ENCODE measurements around the gene ZNF74.
"Not testable (repeated sequence)": the region's sequence is repeated elsewhere in the genome, so short reads cannot be mapped to it uniquely, and the experiment has no call there.

Gene ZNF74

DNA sequence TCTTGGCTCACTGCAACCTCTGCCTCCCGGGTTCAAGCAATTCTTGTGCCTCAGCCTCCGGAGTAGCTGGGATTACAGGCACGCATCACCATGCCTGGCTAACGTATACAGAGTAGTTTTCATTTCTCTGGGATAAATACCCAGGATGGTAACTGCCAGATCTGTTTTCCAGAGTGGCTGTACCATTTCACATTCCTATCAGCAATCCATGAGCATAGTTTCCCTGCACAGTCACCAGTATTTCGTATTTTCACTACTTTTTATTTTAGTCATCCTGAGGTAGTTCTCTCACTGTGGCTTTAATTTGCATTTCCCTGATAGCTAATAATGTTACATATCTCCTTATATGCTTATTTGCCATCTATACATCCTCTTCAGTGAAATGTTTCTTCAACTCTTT, 54.7 kb downstream of the ZNF74 start:
- no peak for DNase-seq (ENCODE audit: low read depth)

DNA sequence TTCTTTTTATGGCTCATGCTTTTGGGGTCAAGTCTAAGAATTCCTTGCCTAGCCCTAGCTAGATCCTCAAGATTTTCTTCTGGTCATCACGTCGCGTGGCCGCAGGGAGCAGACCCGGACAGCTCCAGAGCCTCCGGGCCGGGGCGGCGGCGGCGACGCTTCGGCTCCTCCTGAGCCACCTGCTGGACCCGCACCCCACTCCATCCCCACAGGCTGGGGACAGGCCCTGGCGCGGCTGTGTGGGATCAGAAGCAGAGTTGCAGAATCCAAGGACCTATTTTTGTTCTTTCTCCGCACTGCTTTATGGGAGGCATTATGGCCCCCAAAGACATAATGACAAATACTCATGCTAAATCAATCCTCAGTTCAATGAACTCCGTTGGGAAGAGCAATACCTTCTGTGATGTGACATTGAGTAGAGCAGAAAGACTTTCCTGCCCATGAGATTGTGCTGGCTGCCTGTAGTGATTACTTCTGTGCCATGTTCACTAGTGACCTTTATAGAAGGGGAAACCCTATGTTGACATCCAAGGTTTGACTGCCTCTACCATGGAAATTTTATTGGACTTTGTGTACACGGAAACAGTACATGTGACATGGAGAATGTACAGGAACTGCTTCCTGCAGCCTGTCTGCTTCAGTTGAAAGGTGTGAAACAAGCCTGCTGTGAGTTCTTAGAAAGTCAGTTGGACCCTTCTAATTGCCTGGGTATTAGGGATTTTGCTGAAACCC, 56.0 kb downstream of the ZNF74 start:
- no peak for DNase-seq (ENCODE audit: low read depth)

GRCh38 chr22:20450551-20450906, 56.6 kb downstream of the ZNF74 start:
- no peak for DNase-seq (ENCODE audit: low read depth)

DNA sequence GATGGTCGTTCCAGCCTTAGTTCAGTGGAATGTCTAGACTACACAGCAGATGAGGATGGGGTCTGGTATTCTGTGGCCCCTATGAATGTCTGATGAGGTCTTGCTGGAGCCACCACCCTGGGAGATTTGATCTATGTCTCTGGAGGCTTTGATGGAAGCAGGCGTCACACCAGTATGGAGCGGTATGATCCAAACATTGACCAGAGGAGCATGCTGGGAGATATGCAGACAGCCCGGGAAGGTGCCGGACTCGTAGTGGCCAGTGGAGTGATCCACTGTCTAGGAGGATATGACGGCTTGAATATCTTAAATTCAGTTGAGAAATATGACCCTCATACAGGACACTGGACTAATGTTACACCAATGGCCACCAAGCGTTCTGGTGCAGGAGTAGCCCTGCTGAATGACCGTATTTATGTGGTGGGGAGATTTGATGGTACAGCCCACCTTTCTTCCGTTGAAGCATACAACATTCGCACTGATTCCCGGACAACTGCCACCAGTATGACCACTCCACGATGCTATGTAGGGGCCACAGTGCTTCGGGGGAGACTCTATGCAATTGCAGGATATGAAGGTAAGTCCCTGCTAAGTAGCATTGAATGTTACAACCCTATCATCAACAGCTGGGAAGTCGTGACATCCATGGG, 57.3 kb downstream of the ZNF74 start:
- DNase-seq (ENCODE audit: low read depth) = not testable (repeated sequence)

- DNase-seq (ENCODE audit: low read depth) = no peak
Measured at GRCh38 chr22:20451920-20452319, 58.0 kb downstream of the ZNF74 start.

GRCh38 chr22:20453222-20453621, 59.3 kb downstream of the ZNF74 start:
- DNase-seq (ENCODE audit: low read depth) = no peak

- no peak for DNase-seq (ENCODE audit: low read depth)
Measured at GRCh38 chr22:20455709-20456063, 61.7 kb downstream of the ZNF74 start.

DNA sequence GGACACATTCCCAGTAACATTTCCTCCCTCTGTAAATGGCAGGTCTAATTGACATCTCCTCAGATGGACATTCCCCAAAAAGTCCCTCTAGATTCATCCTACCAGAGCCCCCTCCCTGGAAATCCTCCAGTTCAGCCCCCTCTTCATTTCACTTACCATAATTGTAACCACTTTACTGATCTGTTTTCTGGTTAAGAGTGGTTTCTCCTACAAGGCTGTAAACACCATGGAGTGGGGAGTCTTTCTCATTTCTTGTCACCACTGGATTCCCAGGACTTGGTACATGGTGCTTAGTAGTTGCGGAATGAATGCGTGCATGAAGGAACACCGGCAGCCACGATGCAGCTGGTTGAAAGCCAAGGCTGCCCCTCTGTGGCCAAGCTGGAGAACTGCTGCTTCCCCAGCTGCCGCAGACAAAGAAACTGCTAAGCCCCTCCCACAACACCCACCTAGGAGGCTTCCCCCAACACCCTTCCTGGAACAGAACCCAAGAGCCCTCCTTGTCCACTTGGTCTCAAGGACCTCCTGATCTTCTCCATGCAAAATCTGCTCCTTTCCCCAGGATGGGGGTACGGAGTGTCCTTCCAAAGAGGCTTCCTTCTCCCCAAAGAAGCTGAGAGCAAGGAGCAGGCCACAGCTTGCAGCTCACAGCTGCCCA, 62.2 kb downstream of the ZNF74 start:
- DNase-seq (ENCODE audit: low read depth) = peak; percentile 52

GRCh38 chr22:20456722-20457076, 62.7 kb downstream of the ZNF74 start:
- DNase-seq (ENCODE audit: low read depth) = no peak

DNA sequence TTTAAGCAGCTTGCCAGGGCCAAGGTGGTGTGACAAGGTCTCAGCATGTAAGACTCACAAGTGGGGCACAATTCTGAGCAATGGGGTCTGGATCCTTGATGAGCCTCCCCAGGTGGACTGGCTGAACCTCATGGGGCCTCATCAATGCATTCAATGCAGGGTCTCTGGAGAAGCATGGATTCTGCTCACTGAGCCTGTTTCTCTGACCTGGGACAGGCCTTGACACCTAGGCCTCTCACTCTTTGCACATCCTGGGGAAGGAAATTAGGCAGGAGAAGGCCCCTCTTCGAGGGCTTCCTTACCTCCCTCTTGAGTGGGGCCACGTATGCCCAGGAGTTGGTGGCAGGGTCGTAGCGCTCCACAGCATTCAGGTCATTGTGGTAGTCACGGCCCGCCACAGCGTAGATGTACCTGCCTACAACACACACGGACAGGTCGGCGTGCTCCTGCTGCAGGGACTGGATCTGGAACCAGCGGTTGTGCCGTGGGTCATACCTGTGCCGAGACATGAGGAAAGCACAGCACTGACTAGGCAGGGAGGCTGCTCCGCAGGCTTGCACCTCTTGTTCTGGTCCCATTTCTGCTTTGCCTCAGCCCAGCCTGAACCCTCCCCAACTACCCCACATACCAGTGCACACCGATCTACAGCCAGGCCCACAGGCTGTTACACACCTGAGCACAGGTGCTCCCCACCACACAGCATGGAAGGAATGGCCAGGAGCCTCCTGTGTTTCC, 63.7 kb downstream of the ZNF74 start:
- DNase-seq (ENCODE audit: low read depth) = no peak

Data from activated T-helper 9 cell treated with anti-CD3 and anti-CD28 coated beads, Interleukin-2, amount 50 U/mL, for 16 hours (primary cell).